PC-3 (cell line): ENCODE results near the gene BOLA1. TPM values are rescaled to one million over a fixed set of nuclear protein-coding genes. Genes with fewer than 3 reads are reported as not detected.

Experiments
- ATAC-seq: fragments of 200-7000 bp; cut with Tn5 transposase; 2 replicates; pipeline ENCODE4 v1.9.1; 2020; ENCODE audit warnings: mild to moderate bottlenecking, moderate library complexity
- BruUV-seq: library from RNA; stranded (reverse); fragments of 400-500 nt; replicated peaks from 2 replicates; lab custom pipeline; 2021; lab: Mats Ljungman, UMichigan
- CTCF ChIA-PET: fragments of 300-600 bp; sonication (Branson Sonifier 250); formaldehyde crosslinking; loops from one replicate; lab custom pipeline; 2022; ENCODE audit warnings: antibody characterized with exemption; lab: Charles Lee
- POLR2A ChIA-PET: fragments of 300-600 bp; sonication (Branson Sonifier 250); formaldehyde crosslinking; loops from one replicate; lab custom pipeline; 2022; ENCODE audit warnings: antibody characterized with exemption; ENCODE audit not compliant: unreplicated experiment; lab: Charles Lee
- DNase-seq: peaks from one replicate; pipeline ENCODE4 v3.0.0-alpha.2; 2015
- H2AFZ ChIP-seq: fragments of 300-600 bp; sonication (generic); 2 replicates; pipeline ENCODE4 v1.6.0; 2016; ENCODE audit warnings: antibody characterized with exemption, low read length
- H3F3A ChIP-seq: fragments of 300-600 bp; sonication (generic); one replicate; pipeline ENCODE4 v1.6.0; 2017; ENCODE audit warnings: antibody characterized with exemption, low read length, control low read depth, mild to moderate bottlenecking; ENCODE audit not compliant: unreplicated experiment
- H3K27ac ChIP-seq: fragments of 300-600 bp; sonication (generic); 2 replicates; pipeline ENCODE4 v1.5.1; 2016; ENCODE audit warnings: mild to moderate bottlenecking, low read length
- H3K27me3 ChIP-seq: fragments of 300-600 bp; sonication (generic); 2 replicates; pipeline ENCODE4 v1.6.1; 2016; ENCODE audit warnings: low read length, mixed read lengths
- H3K36me3 ChIP-seq: fragments of 300-600 bp; sonication (generic); 2 replicates; pipeline ENCODE4 v1.6.1; 2016; ENCODE audit warnings: low read depth, mixed run types, low read length, mixed read lengths
- H3K4me1 ChIP-seq: fragments of 300-600 bp; sonication (generic); 2 replicates; pipeline ENCODE4 v1.5.1; 2016; ENCODE audit warnings: low read length; ENCODE audit not compliant: insufficient read depth
- H3K4me2 ChIP-seq: fragments of 300-600 bp; sonication (generic); 2 replicates; pipeline ENCODE4 v1.6.0; 2016; ENCODE audit warnings: low read length
- H3K4me3 ChIP-seq: fragments of 300-600 bp; sonication (generic); 2 replicates; pipeline ENCODE4 v1.5.1; 2016; ENCODE audit warnings: mild to moderate bottlenecking, low read length, mixed read lengths
- H3K79me2 ChIP-seq: fragments of 300-600 bp; sonication (generic); 2 replicates; pipeline ENCODE4 v1.6.1; 2017; ENCODE audit warnings: low read length, mixed read lengths
- H3K9ac ChIP-seq: fragments of 300-600 bp; sonication (generic); 2 replicates; pipeline ENCODE4 v1.6.0; 2016; ENCODE audit warnings: mild to moderate bottlenecking, low read length
- H3K9me2 ChIP-seq: fragments of 300-600 bp; sonication (generic); replicated peaks from 2 replicates; pipeline ENCODE4 v1.6.1; 2016; ENCODE audit warnings: mixed run types, low read length, mixed read lengths
- H3K9me3 ChIP-seq: fragments of 300-600 bp; sonication (generic); 2 replicates; pipeline ENCODE4 v1.6.1; 2016; ENCODE audit warnings: low read length, mixed read lengths
- H4K20me1 ChIP-seq: fragments of 300-600 bp; sonication (generic); 2 replicates; pipeline ENCODE4 v1.6.1; 2016; ENCODE audit warnings: low read length, mixed read lengths
- EZH2 ChIP-seq: fragments of 300-600 bp; sonication (generic); IDR thresholded peaks from one replicate; pipeline ENCODE4 v1.6.1; 2017; ENCODE audit warnings: antibody characterized with exemption, mild to moderate bottlenecking, low read length; ENCODE audit not compliant: unreplicated experiment
- EZH2phosphoT487 ChIP-seq: fragments of 300-600 bp; sonication (generic); IDR thresholded peaks from 2 replicates; pipeline ENCODE4 v1.6.1; 2018; ENCODE audit warnings: mild to moderate bottlenecking, antibody characterized with exemption, low read length, borderline replicate concordance
- intact Hi-C: fragments of 100-400 bp; cut with micrococcal nuclease; formaldehyde crosslinking; loops from 2 replicates; pipeline ENCODE4 v1.9.0; 2023
- total RNA-seq: library from RNA; depleted of rRNA; stranded (reverse); fragments of >200 nt; gene quantifications from 2 replicates; pipeline ENCODE4 v1.2.3, GENCODE V29; 2014
- TF ChIP-seq, protein P1 (sequence below): fragments of 300-600 bp; sonication (generic); conservative IDR thresholded peaks from 2 replicates; pipeline ENCODE4 v1.5.1; 2017; ENCODE audit warnings: antibody characterized with exemption, low read depth, mild to moderate bottlenecking, low read length

The BOLA1 gene
- total RNA-seq, 1 experiment from 2014 or later = 27.6 TPM

DNA sequence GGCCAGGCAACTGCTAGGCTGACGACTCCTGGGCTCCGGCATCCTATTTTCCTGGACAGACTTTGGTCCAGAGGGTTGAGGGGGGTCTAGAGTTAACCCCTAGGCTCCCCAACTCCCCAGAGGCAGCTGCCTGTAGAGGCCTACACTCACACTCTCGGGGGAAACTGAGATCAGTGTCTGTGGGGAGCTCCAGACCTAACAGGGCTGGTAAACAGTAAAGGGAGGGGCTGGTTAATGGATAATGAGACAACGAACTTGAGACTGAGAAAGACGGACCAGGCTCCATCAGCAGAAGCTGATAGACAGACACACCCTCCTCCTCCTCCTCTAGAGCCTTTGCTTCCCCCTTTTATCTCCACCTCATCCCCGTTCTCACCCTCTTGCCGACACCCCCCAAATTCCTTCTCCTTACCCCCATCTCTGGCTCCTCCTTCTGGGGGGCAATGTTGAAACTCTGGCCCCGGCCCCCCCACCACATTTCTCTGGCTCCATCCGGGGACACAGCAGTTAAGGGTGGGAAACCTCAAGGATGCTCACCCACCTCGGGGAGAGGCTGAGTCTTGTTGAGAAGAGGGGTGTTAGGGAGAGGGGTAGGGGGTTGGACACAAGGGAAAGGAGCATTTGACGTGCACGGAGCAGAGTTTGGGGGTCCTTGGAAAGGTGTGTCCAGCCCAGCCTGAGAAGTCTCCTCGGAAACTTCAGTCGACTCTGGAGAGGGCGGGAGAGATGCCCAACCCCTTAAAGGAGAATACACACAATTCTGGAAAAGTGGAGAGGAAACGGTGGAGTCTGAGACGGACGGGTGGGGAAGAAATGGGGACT, 37.0 kb downstream of the BOLA1 start, which contains the start of gene MTMR11:
TSS of gene MTMR11 (minus strand) at position 710 of the 822 bp plus-strand sequence. CDS start at position 478, 232 bp downstream.
- H3F3A ChIP-seq = peaks cover 6% of the 10 kb centered on the region
- H3K27me3 ChIP-seq = no peaks in the 10 kb centered on the region
- H3K79me2 ChIP-seq = no peaks in the 10 kb centered on the region
- DNase-seq (peak; percentile 69), ATAC-seq (peak; percentile 55)
- TSS peak; percentile 6 for BruUV-seq
- ChIA-PET POLR2A (interaction anchor here (0.6 kb wide), 1 partner anchor 49 kb away, joined by 3 read pairs; a partner anchor contains a TSS), CTCF (interaction anchor here (0.6 kb wide), 2 partner anchors 26 to 250 kb away, joined by 3 to 4 read pairs; no protein-coding TSS in a partner anchor)
- peak within 1 kb of the TSS; percentile 75 for H3K4me3 ChIP-seq
- no peaks in the 10 kb centered on the region for H3K9me3 ChIP-seq
- no peak for TF ChIP-seq EZH2phosphoT487
- no peak for TF ChIP-seq EZH2
- TF ChIP-seq, protein P1, sequence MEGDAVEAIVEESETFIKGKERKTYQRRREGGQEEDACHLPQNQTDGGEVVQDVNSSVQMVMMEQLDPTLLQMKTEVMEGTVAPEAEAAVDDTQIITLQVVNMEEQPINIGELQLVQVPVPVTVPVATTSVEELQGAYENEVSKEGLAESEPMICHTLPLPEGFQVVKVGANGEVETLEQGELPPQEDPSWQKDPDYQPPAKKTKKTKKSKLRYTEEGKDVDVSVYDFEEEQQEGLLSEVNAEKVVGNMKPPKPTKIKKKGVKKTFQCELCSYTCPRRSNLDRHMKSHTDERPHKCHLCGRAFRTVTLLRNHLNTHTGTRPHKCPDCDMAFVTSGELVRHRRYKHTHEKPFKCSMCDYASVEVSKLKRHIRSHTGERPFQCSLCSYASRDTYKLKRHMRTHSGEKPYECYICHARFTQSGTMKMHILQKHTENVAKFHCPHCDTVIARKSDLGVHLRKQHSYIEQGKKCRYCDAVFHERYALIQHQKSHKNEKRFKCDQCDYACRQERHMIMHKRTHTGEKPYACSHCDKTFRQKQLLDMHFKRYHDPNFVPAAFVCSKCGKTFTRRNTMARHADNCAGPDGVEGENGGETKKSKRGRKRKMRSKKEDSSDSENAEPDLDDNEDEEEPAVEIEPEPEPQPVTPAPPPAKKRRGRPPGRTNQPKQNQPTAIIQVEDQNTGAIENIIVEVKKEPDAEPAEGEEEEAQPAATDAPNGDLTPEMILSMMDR = no peak
- H3K27ac ChIP-seq = peak within 1 kb of the TSS; percentile 90
- H3K36me3 ChIP-seq = no peaks in the 10 kb centered on the region
- H4K20me1 ChIP-seq = no peaks in the 10 kb centered on the region
- peak within 1 kb of the TSS; percentile 59 for H3K9ac ChIP-seq
- intact Hi-C loops = no loop called here
- no peaks in the 10 kb centered on the region for H3K9me2 ChIP-seq
- H2AFZ ChIP-seq = peak within 1 kb of the TSS; percentile 88
- H3K4me1 ChIP-seq = peaks cover 50% of the 10 kb centered on the region
- peak within 1 kb of the TSS; percentile 81 for H3K4me2 ChIP-seq

DNA sequence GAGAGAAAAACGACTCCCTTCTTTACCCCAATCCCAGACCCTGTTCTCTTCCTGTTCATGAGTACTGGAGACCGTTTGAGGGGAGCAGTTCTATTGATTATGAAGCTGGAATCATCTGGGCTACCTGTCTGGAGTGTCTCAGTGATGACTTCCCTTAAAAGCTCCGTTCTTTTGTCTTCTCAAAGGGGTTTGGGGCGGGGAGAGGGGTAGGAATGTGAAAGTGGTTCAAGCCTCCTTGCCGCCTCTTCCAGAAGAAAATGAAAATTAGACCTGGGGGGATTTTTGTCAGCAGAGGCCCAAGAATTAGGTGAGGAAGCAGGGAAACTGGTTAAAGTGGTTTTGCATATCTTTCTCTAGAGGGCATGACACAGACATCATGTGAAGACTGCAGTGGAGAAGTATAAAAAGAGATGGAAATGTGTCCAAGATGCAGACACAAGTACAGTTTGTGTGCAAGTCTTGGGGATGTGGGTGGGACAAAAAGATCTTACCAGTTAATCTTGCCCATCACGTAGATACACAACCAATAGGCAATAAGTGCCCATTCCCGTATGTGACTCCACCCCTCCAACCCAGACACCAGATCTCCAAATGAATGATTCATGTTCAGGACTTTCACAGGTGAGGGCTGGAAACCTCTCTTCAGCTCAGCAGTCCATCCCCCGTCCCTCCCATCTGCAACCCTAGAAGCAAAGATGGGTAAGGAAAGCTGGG, 37.8 kb downstream of the BOLA1 start:
- peaks cover 43% of the 10 kb centered on the region for H3K4me1 ChIP-seq
- TF ChIP-seq, protein P1 = 0 out of 2 replicates have a peak, but pooled peaks have one; percentile 16
- TF ChIP-seq EZH2phosphoT487 = no peak
- POLR2A ChIA-PET = interaction anchor here (0.6 to 0.7 kb wide), 3 partner anchors 50 to 427 kb away, joined by 3 read pairs; partner anchors contain the start of gene RPRD2
- no peaks in the 10 kb centered on the region for H4K20me1 ChIP-seq
- CTCF ChIA-PET = interaction anchor here (0.6 kb wide), 3 partner anchors 25 to 249 kb away, joined by 3 to 5 read pairs (median 4); no protein-coding TSS in a partner anchor
- no peaks in the 10 kb centered on the region for H3K36me3 ChIP-seq
- H3K9ac ChIP-seq = peak overlapping the region; percentile 59
- H3K9me2 ChIP-seq = no peaks in the 10 kb centered on the region
- DNase-seq = peak; percentile 96
- peaks cover 6% of the 10 kb centered on the region for H3F3A ChIP-seq
- H3K4me2 ChIP-seq = peak overlapping the region; percentile 81
- intact Hi-C loops = loop anchor here (1.0 kb wide), 1 partner anchor 10 kb away; the partner anchor contains the start of gene SF3B4
- H3K27ac ChIP-seq = peak overlapping the region; percentile 90
- ATAC-seq = peak; percentile 71
- peak overlapping the region; percentile 88 for H2AFZ ChIP-seq
- BruUV-seq = no TSS peak
- H3K27me3 ChIP-seq = no peaks in the 10 kb centered on the region
- H3K4me3 ChIP-seq = peak overlapping the region; percentile 75
- no peaks in the 10 kb centered on the region for H3K9me3 ChIP-seq
- H3K79me2 ChIP-seq = no peaks in the 10 kb centered on the region
